Stimulated activated effector memory CD8-positive, alpha-beta T cell treated with anti-CD3 and anti-CD28 coated beads, Interleukin-12 subunit alpha, Interleukin-12 subunit beta, amount 100 ng/mL, for 72 hours (primary cell): ENCODE data around the gene DOCK3.
"Not testable (repeated sequence)": the region's sequence is repeated elsewhere in the genome, so short reads cannot be mapped to it uniquely, and the experiment has no call there.

Experiments used
- ATAC-seq: fragments of 150-1000 bp; cut with Tn5 transposase; 2 replicates; pipeline ENCODE4 v1.10.0; 2021
- DNase-seq, 2 donors: peaks; one replicate each; pipeline ENCODE4 v3.0.0; 2021 to 2022; ENCODE audit warnings: low spot score in 2 of 2
- H3K27ac Mint-ChIP-seq: one replicate; pipeline ENCODE4 v1.8.0; 2022; ENCODE audit warnings: mild to moderate bottlenecking, mixed read lengths
- H3K36me3 Mint-ChIP-seq: one replicate; pipeline ENCODE4 v1.8.0; 2022; ENCODE audit warnings: mild to moderate bottlenecking, mixed read lengths
- H3K4me1 Mint-ChIP-seq: one replicate; pipeline ENCODE4 v1.8.0; 2022; ENCODE audit warnings: mixed read lengths
- H3K4me3 Mint-ChIP-seq: one replicate; pipeline ENCODE4 v1.8.0; 2022; ENCODE audit warnings: mild to moderate bottlenecking, mixed read lengths
- H3K9me3 Mint-ChIP-seq: one replicate; pipeline ENCODE4 v1.8.0; 2022; ENCODE audit warnings: mixed read lengths

Gene DOCK3

DNA sequence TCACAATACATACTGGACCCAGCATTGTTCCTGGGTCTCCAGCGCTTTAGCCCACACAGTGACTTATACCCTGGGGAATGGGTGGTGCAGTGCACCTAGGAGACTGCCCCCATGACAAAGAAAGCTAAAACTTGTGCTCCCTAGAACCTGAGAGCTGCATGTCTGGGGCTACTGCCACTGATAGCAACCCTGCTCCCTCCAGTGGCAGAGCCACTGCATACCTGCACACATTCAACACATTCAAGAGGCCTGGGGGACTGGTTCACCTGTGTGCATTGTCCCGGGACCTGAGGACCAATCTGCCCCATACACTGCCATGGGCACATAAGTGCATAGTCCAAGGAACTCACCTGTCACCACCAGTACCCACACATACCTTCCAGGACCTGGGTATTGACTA is 407.6 kb downstream of the DOCK3 start:
- Mint-ChIP-seq H3K27ac (no peak overlapping the region), H3K36me3 (no peaks in the 10 kb centered on the region), H3K4me1 (no peaks in the 10 kb centered on the region), H3K4me3 (no peak overlapping the region), H3K9me3 (peaks cover 28% of the 10 kb centered on the region)
- no peak for DNase-seq
- no peak for ATAC-seq

- Mint-ChIP-seq H3K27ac (no peak overlapping the region), H3K9me3 (peaks cover 28% of the 10 kb centered on the region), H3K4me1 (no peaks in the 10 kb centered on the region), H3K36me3 (no peaks in the 10 kb centered on the region), H3K4me3 (no peak overlapping the region)
- ATAC-seq (no peak), DNase-seq (no peak)
Observed at GRCh38 chr3:51083490-51083889, 408.8 kb downstream of the DOCK3 start.

- H3K36me3 Mint-ChIP-seq, ATAC-seq, H3K9me3 Mint-ChIP-seq, H3K27ac Mint-ChIP-seq, DNase-seq, H3K4me1 Mint-ChIP-seq, H3K4me3 Mint-ChIP-seq: not testable (repeated sequence)
Observed at GRCh38 chr3:51092141-51092540, 417.4 kb downstream of the DOCK3 start.

- H3K4me3 Mint-ChIP-seq, DNase-seq, H3K36me3 Mint-ChIP-seq, ATAC-seq, H3K4me1 Mint-ChIP-seq, H3K9me3 Mint-ChIP-seq, H3K27ac Mint-ChIP-seq: not testable (repeated sequence)
Observed at GRCh38 chr3:51094838-51095237, 420.1 kb downstream of the DOCK3 start.

GRCh38 chr3:51099794-51100535 is 425.2 kb downstream of the DOCK3 start:
- no peak for DNase-seq
- Mint-ChIP-seq H3K9me3 (peaks cover 5% of the 10 kb centered on the region), H3K27ac (no peak overlapping the region), H3K4me1 (no peaks in the 10 kb centered on the region), H3K36me3 (no peaks in the 10 kb centered on the region), H3K4me3 (no peak overlapping the region)
- no peak for ATAC-seq

DNA sequence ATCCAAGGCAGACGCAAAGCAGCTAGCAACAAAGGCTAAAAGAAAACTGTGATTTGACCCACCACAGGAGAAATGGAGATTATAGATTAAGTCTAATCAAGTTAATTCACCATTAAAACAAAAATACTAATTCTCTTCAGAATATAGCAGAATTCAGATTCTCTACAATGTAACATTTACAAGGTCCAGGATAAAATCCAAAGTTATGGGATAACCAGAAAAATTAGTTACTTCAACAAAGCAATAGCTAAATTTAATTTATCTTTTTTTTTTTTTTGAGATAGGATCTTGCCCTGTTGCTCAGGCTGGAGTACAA is 425.8 kb downstream of the DOCK3 start:
- ATAC-seq, result no peak
- Mint-ChIP-seq H3K9me3 (peaks cover 5% of the 10 kb centered on the region), H3K36me3 (no peaks in the 10 kb centered on the region), H3K27ac (no peak overlapping the region), H3K4me3 (no peak overlapping the region), H3K4me1 (no peaks in the 10 kb centered on the region)
- no peak for DNase-seq

DNA sequence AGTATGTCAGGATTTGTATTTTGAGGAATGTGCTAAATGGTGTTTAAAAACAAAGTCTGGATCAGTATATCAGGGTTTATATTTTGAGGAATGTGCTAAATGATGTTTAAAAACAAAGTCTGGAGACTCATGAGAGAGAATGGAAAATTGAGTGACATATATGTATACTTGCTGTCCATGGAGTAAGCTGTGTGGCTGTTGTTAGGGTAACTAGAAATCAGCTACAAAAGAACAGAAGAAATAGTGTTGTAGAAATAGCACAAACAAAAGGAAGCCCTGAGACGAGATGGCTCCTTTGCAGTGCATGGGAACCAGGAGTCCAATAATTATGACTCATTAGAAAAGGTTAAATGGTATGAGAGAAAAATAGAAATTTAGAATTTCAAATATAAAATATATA is 427.7 kb downstream of the DOCK3 start:
- no peak overlapping the region for H3K27ac Mint-ChIP-seq
- peaks cover 5% of the 10 kb centered on the region for H3K9me3 Mint-ChIP-seq
- ATAC-seq, result no peak

DNA sequence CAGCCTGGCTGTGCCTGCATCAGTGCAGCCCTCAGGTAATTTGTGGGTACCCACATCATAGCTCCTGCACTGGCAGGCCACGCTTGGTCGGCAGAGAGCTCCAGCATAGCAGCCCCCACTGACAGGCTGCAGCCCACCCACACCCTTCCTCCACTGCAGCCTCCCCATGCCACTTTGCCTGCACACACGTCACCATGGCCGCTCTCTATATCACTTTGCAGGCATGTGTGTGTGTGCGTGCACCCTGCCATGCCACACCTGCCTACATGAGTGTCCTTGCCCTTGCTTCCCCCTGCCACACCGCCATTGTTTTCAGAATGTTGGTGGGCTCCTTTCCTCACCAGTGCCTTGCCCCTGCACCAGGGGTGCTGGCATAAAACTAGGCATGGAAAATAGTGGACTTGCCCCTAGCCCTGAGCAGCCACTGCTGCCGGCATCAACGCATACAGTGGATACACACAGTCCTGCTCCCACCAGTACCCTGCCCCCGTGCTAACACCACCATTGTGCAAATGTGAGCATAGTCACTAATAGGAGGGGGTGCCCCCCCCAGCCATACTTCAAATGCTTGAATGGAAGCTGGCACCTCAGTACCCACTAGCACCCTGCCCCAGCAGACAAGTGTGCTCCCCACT is 431.6 kb downstream of the DOCK3 start:
- H3K27ac Mint-ChIP-seq, result no peak overlapping the region
- DNase-seq, result no peak
- no peak overlapping the region for H3K4me3 Mint-ChIP-seq
- no peaks in the 10 kb centered on the region for H3K36me3 Mint-ChIP-seq
- no peak for ATAC-seq
- peaks cover 16% of the 10 kb centered on the region for H3K9me3 Mint-ChIP-seq
- H3K4me1 Mint-ChIP-seq, result no peaks in the 10 kb centered on the region

More for the DNA sequence above, 427.7 kb downstream of the DOCK3 start:
- H3K4me3 Mint-ChIP-seq, result no peak overlapping the region
- H3K4me1 Mint-ChIP-seq, result no peaks in the 10 kb centered on the region
- no peak for DNase-seq
- no peaks in the 10 kb centered on the region for H3K36me3 Mint-ChIP-seq

DNA sequence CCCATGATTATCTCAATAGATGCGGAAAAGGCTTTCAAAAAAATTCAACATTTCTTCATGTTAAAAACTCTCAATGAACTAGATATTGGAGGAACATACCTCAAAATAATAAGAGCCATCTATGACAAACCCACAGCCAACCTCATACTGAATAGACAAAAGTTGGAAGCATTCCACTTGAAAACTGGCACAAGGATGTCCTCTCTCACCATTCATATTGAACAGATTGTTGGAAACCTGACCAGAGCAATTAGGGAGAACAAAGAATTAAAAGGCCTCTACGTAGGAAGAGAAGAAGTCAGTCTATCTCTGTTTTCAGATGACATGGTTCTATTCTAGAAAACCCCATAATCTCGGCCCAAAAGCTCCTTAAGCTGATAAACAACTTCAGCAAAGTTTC is 435.9 kb downstream of the DOCK3 start:
- Mint-ChIP-seq H3K4me3 (no peak overlapping the region), H3K36me3 (no peaks in the 10 kb centered on the region), H3K4me1 (no peaks in the 10 kb centered on the region), H3K9me3 (peaks cover 22% of the 10 kb centered on the region), H3K27ac (no peak overlapping the region)
- no peak for ATAC-seq
- DNase-seq, result no peak

DNA sequence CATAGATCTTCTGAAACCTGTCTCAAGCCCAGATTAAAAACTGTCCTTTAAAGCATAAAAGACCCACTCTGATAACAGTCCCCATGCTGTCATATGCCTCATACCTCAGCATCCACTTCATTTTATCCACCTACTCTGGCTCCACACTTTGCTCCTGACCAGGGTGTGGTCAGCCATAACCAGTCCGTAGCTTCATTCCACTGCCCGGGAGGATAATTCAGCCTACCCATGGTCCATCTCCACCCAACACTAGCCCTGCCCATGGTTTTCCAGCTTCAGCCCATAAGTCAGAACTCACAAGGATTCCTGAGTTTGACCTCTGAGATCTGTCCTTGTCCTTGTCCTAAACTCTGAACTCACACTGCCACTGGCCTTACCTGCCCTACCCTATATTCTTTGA is 448.2 kb downstream of the DOCK3 start:
- no peaks in the 10 kb centered on the region for H3K36me3 Mint-ChIP-seq
- DNase-seq, result no peak
- H3K4me1 Mint-ChIP-seq, result no peaks in the 10 kb centered on the region
- ATAC-seq, result no peak
- no peak overlapping the region for H3K27ac Mint-ChIP-seq
- peaks cover 15% of the 10 kb centered on the region for H3K9me3 Mint-ChIP-seq
- no peak overlapping the region for H3K4me3 Mint-ChIP-seq

- no peak overlapping the region for H3K27ac Mint-ChIP-seq
Observed at GRCh38 chr3:51123531-51123930, 448.8 kb downstream of the DOCK3 start.

GRCh38 chr3:51131607-51132006 is 456.9 kb downstream of the DOCK3 start:
- H3K9me3 Mint-ChIP-seq, H3K4me3 Mint-ChIP-seq, DNase-seq, H3K27ac Mint-ChIP-seq, H3K4me1 Mint-ChIP-seq, H3K36me3 Mint-ChIP-seq, ATAC-seq: not testable (repeated sequence)

More at GRCh38 chr3:51123531-51123930, 448.8 kb downstream of the DOCK3 start:
- ATAC-seq (no peak), DNase-seq (no peak)
- H3K9me3 Mint-ChIP-seq, result peaks cover 14% of the 10 kb centered on the region
- H3K4me1 Mint-ChIP-seq, result no peaks in the 10 kb centered on the region
- no peak overlapping the region for H3K4me3 Mint-ChIP-seq
- H3K36me3 Mint-ChIP-seq, result no peaks in the 10 kb centered on the region

DNA sequence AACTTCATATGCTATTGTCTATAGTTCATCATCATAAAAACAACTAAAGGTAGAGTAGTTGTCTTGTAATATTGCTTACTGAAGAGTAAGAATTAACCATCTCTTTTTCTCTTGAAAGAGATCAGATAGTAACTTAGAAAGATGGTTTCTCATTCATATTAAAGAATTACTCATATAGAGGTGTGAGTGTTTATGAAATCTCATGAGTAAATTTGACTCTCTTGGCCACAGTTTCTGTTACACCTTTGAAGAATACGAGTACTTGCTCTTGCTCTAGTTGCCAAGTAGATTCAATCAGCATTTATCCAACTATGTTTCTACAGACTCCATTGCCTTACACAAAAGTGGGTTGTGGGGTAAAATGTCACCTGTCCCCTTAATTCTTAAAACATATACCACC is 463.0 kb downstream of the DOCK3 start:
- no peak overlapping the region for H3K27ac Mint-ChIP-seq
- peaks cover 2% of the 10 kb centered on the region for H3K9me3 Mint-ChIP-seq
- no peak for DNase-seq
- H3K4me3 Mint-ChIP-seq, result no peak overlapping the region
- H3K4me1 Mint-ChIP-seq, result peaks cover 10% of the 10 kb centered on the region
- ATAC-seq, result no peak
- H3K36me3 Mint-ChIP-seq, result no peaks in the 10 kb centered on the region

GRCh38 chr3:51139616-51140015 is 464.9 kb downstream of the DOCK3 start:
- DNase-seq (no peak), ATAC-seq (no peak)
- H3K4me3 Mint-ChIP-seq, result no peak overlapping the region
- no peaks in the 10 kb centered on the region for H3K36me3 Mint-ChIP-seq
- H3K4me1 Mint-ChIP-seq, result peaks cover 16% of the 10 kb centered on the region
- H3K9me3 Mint-ChIP-seq, result no peaks in the 10 kb centered on the region
- H3K27ac Mint-ChIP-seq, result no peak overlapping the region

- Mint-ChIP-seq H3K27ac (no peak overlapping the region), H3K4me3 (no peak overlapping the region), H3K9me3 (no peaks in the 10 kb centered on the region), H3K4me1 (peaks cover 16% of the 10 kb centered on the region), H3K36me3 (no peaks in the 10 kb centered on the region)
- no peak for ATAC-seq
- no peak for DNase-seq
Observed at GRCh38 chr3:51141573-51141972, 466.8 kb downstream of the DOCK3 start.

DNA sequence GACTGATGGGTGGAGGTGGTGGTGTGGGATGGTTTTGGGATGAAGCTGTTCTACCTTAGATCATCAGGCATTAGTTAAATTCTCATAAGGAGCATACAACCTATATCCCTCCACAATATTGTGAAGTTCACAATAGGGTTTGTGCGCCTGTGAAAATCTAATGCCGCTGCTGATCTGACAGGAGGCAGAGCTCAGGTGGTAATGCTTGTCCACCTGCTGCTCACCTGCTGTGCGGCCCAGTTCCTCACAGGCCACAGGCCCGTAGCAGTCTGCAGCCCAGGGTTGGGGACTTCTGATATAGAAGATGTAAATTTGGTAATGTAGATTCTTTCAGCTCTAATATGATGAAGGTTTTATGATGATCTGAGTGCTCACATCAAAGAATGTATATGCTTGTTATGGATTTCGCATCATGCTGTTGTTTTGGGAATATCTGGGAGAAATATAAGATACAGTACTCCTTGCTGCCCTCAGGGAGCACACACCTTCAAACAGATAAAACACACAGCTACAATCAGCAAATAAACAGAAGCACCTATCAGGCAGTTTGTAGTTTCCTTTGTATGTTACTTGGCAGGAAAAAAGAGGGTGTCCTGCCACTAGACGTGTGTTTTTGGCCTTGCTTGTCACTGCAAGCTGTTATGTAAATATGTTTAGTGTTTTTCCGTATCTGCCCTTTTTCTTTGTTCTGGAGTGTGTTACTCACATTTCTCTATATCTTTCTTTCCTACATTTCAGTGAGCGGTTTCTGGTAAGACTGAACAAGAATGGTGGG is 471.3 kb downstream of the DOCK3 start:
- ATAC-seq (no peak), DNase-seq (no peak)
- peaks cover 16% of the 10 kb centered on the region for H3K4me1 Mint-ChIP-seq
- no peaks in the 10 kb centered on the region for H3K36me3 Mint-ChIP-seq
- H3K9me3 Mint-ChIP-seq, result no peaks in the 10 kb centered on the region
- no peak overlapping the region for H3K27ac Mint-ChIP-seq
- H3K4me3 Mint-ChIP-seq, result no peak overlapping the region
